C4-2B (cell line): ENCODE data around the gene LZTR1.

Experiments used
- H3K27ac ChIP-seq: fragments of 450-650 bp; 2 replicates; pipeline ENCODE4 v1.5.1; 2017
- ZFX ChIP-seq: fragments of 450-650 bp; IDR thresholded peaks from 2 replicates; pipeline ENCODE4 v1.6.1; 2017
- TF ChIP-seq, protein P1 (sequence below): fragments of 450-650 bp; conservative IDR thresholded peaks from 2 replicates; pipeline ENCODE4 v1.5.1; 2017; ENCODE audit warnings: mild to moderate bottlenecking

Gene LZTR1

DNA sequence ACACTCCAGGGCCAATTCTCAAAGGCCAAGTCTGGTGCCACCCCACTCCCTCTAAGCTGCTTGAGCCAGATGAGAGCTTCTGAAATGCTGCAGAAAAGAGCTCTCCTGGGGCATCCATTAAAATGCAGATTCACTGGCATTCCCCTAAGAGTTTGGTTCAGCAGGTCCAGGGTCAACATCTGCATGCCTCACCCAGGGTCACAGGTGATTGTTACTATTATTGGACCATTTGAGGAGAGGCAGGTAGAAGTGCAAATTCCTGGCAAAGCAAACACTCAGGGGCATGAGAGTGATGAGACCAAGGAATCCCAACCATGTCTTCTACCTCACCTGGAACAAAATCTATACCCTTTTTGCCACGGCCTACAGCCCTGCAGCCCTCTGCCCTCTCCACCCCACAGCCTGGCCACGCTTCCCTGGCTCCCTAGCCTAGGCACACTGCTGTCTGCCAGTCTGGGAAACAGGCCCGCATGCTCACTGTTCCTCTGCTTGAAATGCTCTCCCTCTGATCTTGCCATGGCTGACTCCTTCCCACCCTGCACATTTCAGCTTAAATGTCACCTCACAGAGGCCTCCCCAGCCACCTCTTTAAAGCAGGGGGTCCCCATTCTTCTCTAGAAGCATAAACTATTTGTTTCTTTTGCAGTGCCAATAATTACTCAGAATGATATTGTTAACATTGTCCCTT is 28.5 kb downstream of the LZTR1 start:
- no peak overlapping the region for H3K27ac ChIP-seq
- TF ChIP-seq ZFX: no peak
- TF ChIP-seq, protein P1, sequence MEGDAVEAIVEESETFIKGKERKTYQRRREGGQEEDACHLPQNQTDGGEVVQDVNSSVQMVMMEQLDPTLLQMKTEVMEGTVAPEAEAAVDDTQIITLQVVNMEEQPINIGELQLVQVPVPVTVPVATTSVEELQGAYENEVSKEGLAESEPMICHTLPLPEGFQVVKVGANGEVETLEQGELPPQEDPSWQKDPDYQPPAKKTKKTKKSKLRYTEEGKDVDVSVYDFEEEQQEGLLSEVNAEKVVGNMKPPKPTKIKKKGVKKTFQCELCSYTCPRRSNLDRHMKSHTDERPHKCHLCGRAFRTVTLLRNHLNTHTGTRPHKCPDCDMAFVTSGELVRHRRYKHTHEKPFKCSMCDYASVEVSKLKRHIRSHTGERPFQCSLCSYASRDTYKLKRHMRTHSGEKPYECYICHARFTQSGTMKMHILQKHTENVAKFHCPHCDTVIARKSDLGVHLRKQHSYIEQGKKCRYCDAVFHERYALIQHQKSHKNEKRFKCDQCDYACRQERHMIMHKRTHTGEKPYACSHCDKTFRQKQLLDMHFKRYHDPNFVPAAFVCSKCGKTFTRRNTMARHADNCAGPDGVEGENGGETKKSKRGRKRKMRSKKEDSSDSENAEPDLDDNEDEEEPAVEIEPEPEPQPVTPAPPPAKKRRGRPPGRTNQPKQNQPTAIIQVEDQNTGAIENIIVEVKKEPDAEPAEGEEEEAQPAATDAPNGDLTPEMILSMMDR: no peak

DNA sequence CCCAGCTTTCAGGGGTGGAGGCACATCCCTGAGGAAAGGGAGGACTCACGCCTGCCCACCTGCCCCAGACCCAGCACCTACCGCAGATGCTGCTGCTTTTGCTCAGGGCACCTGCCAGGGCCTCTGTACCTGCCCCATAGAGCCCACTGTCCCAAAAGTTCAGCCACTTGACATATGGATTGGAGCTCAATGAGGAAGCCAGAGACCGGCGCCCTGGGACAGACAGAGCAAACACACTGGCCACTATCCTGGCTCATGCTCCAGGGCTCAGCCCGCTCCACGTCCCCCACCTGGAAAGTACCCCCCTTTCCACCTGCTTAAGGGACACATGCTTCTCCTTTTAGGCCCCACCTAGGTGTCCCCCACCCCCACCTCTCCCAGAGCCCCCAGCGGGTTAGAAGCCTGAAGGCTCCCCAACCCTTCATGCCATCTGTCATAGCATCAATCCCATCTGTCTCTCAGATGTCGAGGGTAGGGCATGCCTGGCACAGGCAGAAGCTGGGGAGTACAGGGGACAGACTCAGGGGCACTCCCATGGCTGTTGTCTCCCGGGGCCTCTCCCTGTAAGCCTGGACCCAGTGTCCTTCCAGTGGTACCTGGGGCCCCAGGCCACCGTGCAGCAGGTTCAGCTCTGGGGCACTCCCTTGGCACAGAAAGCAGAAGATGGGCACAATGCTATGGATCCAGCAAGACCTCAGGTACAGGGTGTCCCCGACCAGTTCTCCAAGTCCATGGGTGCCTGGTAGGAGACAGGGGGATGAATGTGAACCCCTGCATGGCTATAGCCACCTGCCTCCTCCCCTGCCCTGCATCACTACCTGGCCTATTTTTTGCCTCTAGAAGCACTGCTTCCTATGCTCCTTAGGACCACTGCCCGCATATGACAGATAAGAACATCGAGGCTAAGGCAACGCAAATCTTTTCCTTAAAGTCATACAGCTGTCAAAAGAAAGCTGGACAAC is 30.6 kb downstream of the LZTR1 start:
- TF ChIP-seq ZFX: no peak
- TF ChIP-seq, protein P1: no peak
- H3K27ac ChIP-seq: no peak overlapping the region

DNA sequence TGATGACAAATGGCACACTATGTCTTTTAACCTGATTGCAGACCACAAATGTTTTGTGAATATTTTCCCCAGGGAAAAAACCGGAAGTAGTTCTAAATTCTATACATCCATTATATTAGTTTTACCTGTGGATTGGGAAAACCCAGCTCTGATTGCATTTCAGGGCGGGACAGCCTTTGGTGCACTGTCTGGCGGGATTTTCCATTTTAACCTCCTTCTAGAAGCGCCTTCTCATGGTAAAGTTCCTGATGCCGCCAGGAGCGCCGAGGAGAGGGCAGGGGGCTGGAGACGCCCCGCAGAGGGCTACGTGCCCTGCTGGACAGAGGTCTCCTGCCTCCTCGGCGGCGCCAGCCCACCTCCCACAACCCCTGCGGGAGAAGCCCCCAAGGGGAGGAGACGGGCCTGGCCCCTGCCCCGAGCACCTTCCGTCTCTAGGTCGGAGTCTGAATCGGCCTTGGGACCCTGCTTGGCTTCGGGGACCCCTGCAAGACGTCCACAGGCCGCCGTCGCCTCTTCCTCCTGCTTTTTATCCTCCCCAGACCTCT is 31.6 kb downstream of the LZTR1 start:
- TF ChIP-seq, protein P1: no peak
- TF ChIP-seq ZFX: no peak
- no peak overlapping the region for H3K27ac ChIP-seq

GRCh38 chr22:21014202-21014725 is 32.2 kb downstream of the LZTR1 start:
- no peak overlapping the region for H3K27ac ChIP-seq
- no peak for TF ChIP-seq ZFX
- TF ChIP-seq, protein P1: no peak

GRCh38 chr22:21014726-21015465 is 32.8 kb downstream of the LZTR1 start, which contains the start of gene P2RX6:
P2RX6 (plus strand) TSS chr22:21015165; CDS start chr22:21015175, 10 bp downstream.
- TF ChIP-seq, protein P1: no peak
- TF ChIP-seq ZFX: no peak
- H3K27ac ChIP-seq: no peak within 1 kb of the TSS

DNA sequence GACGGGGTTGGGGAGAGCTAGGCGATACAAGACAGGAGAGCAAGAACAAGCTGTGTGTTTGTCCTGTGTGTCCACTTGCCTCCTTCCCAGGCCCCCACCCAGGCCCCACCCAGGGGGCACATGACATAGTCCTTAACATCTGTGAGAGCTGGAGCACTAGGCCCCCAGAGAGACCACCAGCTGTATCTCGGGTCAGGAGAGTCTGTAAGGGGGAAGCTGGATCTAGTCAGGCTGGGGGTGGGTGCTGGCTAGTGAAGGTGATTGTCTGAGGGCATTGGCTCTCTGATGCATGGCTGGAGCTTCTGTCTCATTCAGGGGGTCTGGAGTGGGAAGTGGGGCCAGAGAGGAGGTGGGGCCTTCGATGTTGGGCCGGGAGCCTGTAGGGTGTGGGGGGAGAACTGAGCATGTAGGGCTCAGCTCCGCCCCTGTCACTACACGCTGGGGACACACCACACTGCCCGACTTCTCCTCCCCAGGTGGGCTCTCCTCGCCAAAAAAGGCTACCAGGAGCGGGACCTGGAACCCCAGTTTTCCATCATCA is 33.4 kb downstream of the LZTR1 start:
- H3K27ac ChIP-seq: no peak overlapping the region
- TF ChIP-seq, protein P1: no peak
- TF ChIP-seq ZFX: no peak
